GM12892 (cell line): Measurements from ENCODE around the gene IGFL4. TPM values are rescaled to one million over a fixed set of nuclear protein-coding genes. Genes with fewer than 3 reads are reported as not detected.
"Not testable (repeated sequence)": the region's sequence is repeated elsewhere in the genome, so short reads cannot be mapped to it uniquely, and the experiment has no call there.

Experiments used
- DNase-seq: peaks from one replicate; pipeline ENCODE4 v3.0.0; 2011; ENCODE audit not compliant: insufficient read length
- FAIRE-seq: peaks from 2 replicates; lab custom pipeline; 2011; peaks lifted over from hg19 to GRCh38; lab: Jason Lieb, UNC
- POLR2A ChIP-seq: IDR thresholded peaks from 2 replicates; pipeline ENCODE4 v1.6.1; 2011; ENCODE audit warnings: low read depth, low read length, control low read depth
- POLR2AphosphoS5 ChIP-seq: IDR thresholded peaks from 2 replicates; pipeline ENCODE4 v1.6.1; 2011; ENCODE audit warnings: low read depth, low read length, control low read depth
- TAF1 ChIP-seq: IDR thresholded peaks from 2 replicates; pipeline ENCODE4 v1.6.1; 2011; ENCODE audit warnings: low read depth, mild to moderate bottlenecking, control low read depth, low read length, borderline replicate concordance
- polyA plus RNA-seq: library from polyadenylated mRNA; unstranded; fragments of >200 nt; gene quantifications from one replicate; pipeline ENCODE4 v1.2.1, GENCODE V29; 2012; ENCODE audit warnings: missing spikeins, inconsistent platforms; ENCODE audit not compliant: missing spikeins

The IGFL4 gene
- not detected for polyA plus RNA-seq

DNA sequence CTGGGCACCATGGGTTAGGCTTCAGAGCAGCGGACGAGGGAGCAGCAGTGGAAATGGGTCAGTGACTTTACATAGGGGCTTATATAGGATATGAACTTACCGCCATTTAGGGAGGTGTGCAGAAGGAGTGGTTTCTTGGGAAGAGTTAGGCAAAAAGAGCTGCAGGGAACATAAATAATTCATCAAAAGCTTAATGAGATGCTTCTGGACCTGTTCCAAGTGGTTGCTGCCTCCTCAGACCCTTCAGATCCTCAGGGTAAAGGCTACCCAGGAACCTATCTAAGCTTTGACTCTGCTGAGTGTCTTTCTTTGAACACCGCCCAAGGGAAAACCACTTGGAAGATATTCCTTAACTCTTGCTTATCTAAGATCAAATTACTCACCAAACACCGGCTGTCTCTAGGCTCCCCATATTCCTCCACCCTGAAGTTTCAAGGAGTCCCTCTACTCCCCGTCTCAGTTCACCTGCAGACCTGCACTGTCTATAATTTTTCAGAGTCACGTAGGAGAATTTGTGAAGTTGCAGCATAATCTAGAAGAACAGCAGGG lies at the start of gene IGFL4:
Gene IGFL4 (minus strand): TSS at position 51 of the 549 bp plus-strand sequence. CDS start 40 bp downstream, at position 11.
- FAIRE-seq (no peak), DNase-seq (no peak)
- TF ChIP-seq POLR2A (no peak), TAF1 (no peak), POLR2AphosphoS5 (no peak)

DNA sequence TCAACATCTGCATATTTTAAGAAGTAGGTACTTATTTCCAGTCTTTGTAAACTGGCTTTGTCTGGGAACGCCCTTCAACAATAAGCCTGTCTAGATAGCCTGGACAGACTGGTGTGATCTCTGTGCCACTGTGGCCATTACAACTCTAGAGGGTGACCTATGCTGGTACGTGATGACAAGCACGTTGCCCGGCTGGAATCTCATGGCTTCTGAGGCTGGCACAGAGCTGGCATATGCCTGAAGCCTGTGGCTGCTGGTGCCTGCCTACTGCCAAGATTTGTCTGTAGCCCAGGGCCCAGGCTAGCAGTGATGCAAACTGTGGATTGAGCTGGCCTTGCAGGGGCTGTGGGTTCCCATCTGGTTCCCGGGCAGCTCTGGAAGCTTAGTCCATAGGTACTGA lies 49.6 kb upstream of the IGFL4 start:
- DNase-seq (no peak), FAIRE-seq (no peak)
- no peak for TF ChIP-seq POLR2A
- no peak for TF ChIP-seq TAF1
- TF ChIP-seq POLR2AphosphoS5: no peak

DNA sequence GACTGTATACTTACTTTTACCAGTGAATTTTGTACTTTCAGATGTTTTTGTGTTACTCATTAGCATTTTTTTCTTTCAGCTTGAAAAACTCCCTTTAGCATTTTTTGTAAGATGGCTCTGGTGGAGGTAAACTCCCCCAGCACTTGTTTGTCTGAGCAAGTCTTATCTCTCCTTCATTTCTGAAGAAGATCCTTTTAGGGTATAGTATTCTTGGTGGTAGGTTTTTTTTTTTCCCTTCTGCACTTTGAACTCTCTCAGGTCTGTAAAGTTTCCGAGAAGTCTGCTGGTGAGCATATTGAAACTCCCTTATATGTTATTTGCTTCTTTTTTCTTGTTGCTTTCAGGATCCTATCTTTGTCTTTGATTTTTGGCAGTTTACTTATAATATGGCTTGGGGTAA lies 48.6 kb upstream of the IGFL4 start:
- no peak for DNase-seq
- no peak for TF ChIP-seq POLR2AphosphoS5
- TF ChIP-seq POLR2A: no peak
- no peak for TF ChIP-seq TAF1

DNA sequence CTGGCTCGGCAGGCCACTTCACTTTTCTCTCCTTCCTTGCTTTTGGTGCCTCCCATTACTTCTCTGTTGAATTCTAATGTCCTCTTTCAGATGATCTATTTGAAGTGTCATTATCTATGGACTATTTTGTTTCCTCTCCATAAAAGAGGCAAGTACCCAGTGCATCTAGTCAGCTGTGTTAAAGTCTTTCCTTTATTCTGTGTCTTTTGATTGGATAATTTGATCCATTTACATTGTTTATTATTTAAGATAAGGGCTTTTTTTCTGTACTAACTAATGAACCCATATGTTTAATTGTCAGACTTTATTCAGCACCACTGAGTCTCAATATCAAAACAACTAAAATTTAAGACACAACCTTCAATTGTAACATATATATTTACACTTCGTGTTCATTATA lies 47.3 kb upstream of the IGFL4 start:
- TF ChIP-seq POLR2A (no peak), POLR2AphosphoS5 (no peak), TAF1 (no peak)
- FAIRE-seq (no peak), DNase-seq (no peak)

More for the DNA sequence above, 48.6 kb upstream of the IGFL4 start:
- FAIRE-seq: no peak

GRCh38 chr19:46085888-46086287 lies 45.1 kb upstream of the IGFL4 start:
- no peak for DNase-seq
- no peak for FAIRE-seq
- no peak for TF ChIP-seq POLR2AphosphoS5
- no peak for TF ChIP-seq POLR2A
- no peak for TF ChIP-seq TAF1

- FAIRE-seq: no peak
- TF ChIP-seq TAF1: no peak
- no peak for TF ChIP-seq POLR2AphosphoS5
- TF ChIP-seq POLR2A: no peak
- no peak for DNase-seq
These were observed 41.9 kb upstream of the IGFL4 start for GRCh38 chr19:46082728-46083050.

DNA sequence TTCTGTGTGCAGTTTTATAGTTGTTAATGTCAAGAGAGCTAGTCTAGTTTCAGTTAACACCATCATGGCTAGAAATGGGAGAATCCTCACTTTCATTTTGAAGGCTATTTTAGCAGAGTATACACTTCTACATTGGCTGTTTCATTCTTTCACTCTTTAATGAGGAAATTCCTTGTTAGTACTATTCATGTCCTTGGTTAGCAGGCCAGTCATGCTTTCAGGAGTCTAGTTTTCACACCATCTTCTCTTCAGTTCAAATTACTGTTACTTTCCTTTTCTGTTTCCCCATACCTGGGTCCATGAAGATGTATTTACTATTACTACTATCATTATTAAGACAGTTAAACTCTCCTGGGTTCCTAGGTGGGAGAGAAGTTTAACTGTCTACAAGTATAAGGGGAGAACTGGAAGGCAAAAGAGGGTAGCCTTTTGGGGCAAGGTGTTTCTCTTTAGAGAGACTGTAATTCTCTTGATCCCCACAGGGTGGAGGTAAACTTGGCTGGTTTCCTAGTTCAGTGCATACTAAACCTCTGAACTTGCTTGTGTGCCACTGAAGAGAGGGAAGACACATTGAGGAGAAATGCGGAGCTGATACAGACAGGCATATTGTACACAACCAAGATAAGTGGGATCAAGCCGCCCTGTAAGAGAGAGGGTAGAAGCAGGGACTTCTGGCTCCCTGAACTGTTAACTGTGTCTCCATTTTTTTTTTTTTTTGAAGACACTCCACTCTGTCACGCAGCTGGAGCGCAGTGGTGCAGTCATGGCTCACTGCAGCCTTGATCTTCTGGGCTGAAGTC lies 41.3 kb upstream of the IGFL4 start:
- TF ChIP-seq POLR2AphosphoS5: no peak
- no peak for TF ChIP-seq TAF1
- TF ChIP-seq POLR2A: no peak
- FAIRE-seq: peak; percentile 58
- DNase-seq: peak; percentile 18

GRCh38 chr19:46080561-46080960 lies 39.8 kb upstream of the IGFL4 start:
- FAIRE-seq (no peak), DNase-seq (no peak)
- no peak for TF ChIP-seq POLR2AphosphoS5
- TF ChIP-seq TAF1: no peak
- no peak for TF ChIP-seq POLR2A

- TF ChIP-seq TAF1 (no peak), POLR2A (no peak), POLR2AphosphoS5 (no peak)
- DNase-seq (no peak), FAIRE-seq (no peak)
These were observed 38.8 kb upstream of the IGFL4 start for GRCh38 chr19:46079576-46079975.

DNA sequence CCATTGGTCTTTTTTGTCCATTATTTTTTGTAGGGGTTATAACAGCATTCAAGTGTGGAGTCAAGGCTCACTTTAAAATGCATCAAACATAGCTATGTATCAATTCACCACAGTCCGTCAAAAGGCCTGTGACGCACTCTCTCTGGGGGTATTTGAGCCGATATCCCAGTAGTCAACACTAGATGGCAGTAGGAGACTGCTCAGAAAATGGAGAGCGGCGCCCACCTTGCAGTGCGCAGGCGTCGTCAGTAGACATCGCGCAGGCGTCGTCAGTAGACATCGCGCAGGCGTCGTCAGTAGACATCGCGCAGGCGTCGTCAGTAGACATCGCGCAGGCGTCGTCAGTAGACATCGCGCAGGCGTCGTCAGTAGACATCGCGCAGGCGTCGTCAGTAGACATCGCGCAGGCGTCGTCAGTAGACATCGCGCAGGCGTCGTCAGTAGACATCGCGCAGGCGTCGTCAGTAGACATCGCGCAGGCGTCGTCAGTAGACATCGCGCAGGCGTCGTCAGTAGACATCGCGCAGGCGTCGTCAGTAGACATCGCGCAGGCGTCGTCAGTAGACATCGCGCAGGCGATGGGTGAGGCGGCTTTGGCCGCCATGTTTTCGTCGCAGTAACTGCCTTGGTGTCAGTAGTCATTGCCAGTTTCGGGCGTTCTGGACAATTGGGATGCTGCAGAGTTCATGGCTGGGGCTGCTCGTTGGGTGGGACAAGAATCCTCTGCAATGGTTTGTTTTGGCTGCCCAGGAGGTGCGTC lies 38.0 kb upstream of the IGFL4 start:
- not testable (repeated sequence) for FAIRE-seq

DNA sequence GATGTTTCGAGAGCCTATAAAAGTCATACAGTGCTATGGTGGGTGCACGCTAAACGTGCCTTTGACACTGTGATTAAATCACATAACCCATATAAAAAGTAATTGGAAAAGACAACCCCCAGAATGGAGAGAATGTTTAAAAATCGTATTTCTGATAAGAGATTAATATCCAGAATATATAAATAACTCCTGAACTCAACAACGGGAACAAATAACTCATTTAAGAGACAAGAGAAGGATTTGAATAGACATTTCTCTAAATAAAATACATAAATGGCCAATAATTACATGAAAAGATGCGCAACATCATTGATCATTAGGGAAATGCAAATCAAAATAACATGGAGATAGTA lies 37.0 kb upstream of the IGFL4 start:
- DNase-seq: no peak
- TF ChIP-seq POLR2A (no peak), POLR2AphosphoS5 (no peak), TAF1 (no peak)
- no peak for FAIRE-seq

More for the DNA sequence above, 38.0 kb upstream of the IGFL4 start:
- DNase-seq: peak; percentile 25
